OCI-LY3 (cell line): ENCODE data around the gene KCNH2.

ENCODE experiments used
- H2AFZ ChIP-seq: fragments of 200-600, 300-600 bp; shearing (Covaris generic); 2 replicates; pipeline ENCODE4 v1.6.0; 2014; ENCODE audit warnings: antibody characterized with exemption, low read depth, low read length
- H3K27ac ChIP-seq: fragments of 200-600, 300-600 bp; sonication (generic); 2 replicates; pipeline ENCODE4 v1.5.1; 2014; ENCODE audit warnings: mild to moderate bottlenecking, low read length, moderate library complexity, mixed read lengths
- H3K27me3 ChIP-seq: fragments of 200-600, 300-600 bp; sonication (generic); 2 replicates; pipeline ENCODE4 v1.6.1; 2014; ENCODE audit warnings: low read depth, low read length, mixed read lengths
- H3K36me3 ChIP-seq: fragments of 200-600, 300-600 bp; sonication (generic); replicated peaks from 2 replicates; pipeline ENCODE3; 2014; ENCODE audit warnings: low read depth, low read length, mixed read lengths
- H3K4me1 ChIP-seq: fragments of 300-600, 200-600 bp; sonication (generic); 2 replicates; pipeline ENCODE4 v1.6.1; 2014; ENCODE audit warnings: low read length, mixed read lengths
- H3K4me2 ChIP-seq: fragments of 200-600, 300-600 bp; sonication (generic); 2 replicates; pipeline ENCODE4 v1.6.1; 2014; ENCODE audit warnings: low read length, mixed read lengths
- H3K4me3 ChIP-seq: fragments of 300-600, 200-600 bp; sonication (generic); 2 replicates; pipeline ENCODE4 v1.5.1; 2014; ENCODE audit warnings: antibody characterized with exemption, mild to moderate bottlenecking, low read length, moderate library complexity
- H3K79me2 ChIP-seq: fragments of 300-600, 200-600 bp; shearing (Covaris generic); 2 replicates; pipeline ENCODE4 v1.6.1; 2014; ENCODE audit warnings: mild to moderate bottlenecking, low read length, mixed read lengths
- H3K9ac ChIP-seq: fragments of 300-600, 200-600 bp; shearing (Covaris generic); 2 replicates; pipeline ENCODE4 v1.6.0; 2014; ENCODE audit warnings: mild to moderate bottlenecking, low read length, moderate library complexity
- H3K9me3 ChIP-seq: fragments of 200-600, 300-600 bp; shearing (Covaris generic); 2 replicates; pipeline ENCODE4 v1.6.1; 2014; ENCODE audit warnings: low read length, mixed read lengths; ENCODE audit not compliant: insufficient read depth
- H4K20me1 ChIP-seq: fragments of 200-600, 300-600 bp; sonication (generic); 2 replicates; pipeline ENCODE4 v1.6.1; 2016; ENCODE audit warnings: low read length, mixed read lengths; ENCODE audit not compliant: insufficient read depth
- CTCF ChIP-seq: fragments of 200-600, 300-600 bp; sonication (generic); IDR thresholded peaks from 2 replicates; pipeline ENCODE4 v1.5.1; 2014; ENCODE audit warnings: antibody characterized with exemption, low read length, low read depth
- EZH2phosphoT487 ChIP-seq: fragments of 200-600 bp; shearing (Covaris generic); IDR thresholded peaks from 2 replicates; pipeline ENCODE4 v1.6.1; 2018; ENCODE audit warnings: antibody characterized with exemption, mixed run types, low read depth

KCNH2 gene

GRCh38 chr7:151018421-151019129, 40.5 kb upstream of the KCNH2 start:
- H4K20me1 ChIP-seq: no peaks in the 10 kb centered on the region
- H3K27me3 ChIP-seq: 0 out of 2 replicates have a peak, but pooled peaks cover 6% of the 10 kb centered on the region
- peak overlapping the region; percentile 63 for H3K9ac ChIP-seq
- no peaks in the 10 kb centered on the region for H3K36me3 ChIP-seq
- no peaks in the 10 kb centered on the region for H3K79me2 ChIP-seq
- no peak for TF ChIP-seq CTCF
- TF ChIP-seq EZH2phosphoT487: no peak
- no peaks in the 10 kb centered on the region for H3K9me3 ChIP-seq
- H3K4me2 ChIP-seq: peak overlapping the region; percentile 94
- H3K4me3 ChIP-seq: peak overlapping the region; percentile 79
- peak overlapping the region; percentile 82 for H2AFZ ChIP-seq
- no peak overlapping the region for H3K27ac ChIP-seq
- H3K4me1 ChIP-seq: peaks cover 7% of the 10 kb centered on the region; the same call in 1 of the 2 replicates

GRCh38 chr7:151017953-151018420, 39.9 kb upstream of the KCNH2 start:
- Histone ChIP-seq H3K79me2 (no peaks in the 10 kb centered on the region), H3K9me3 (no peaks in the 10 kb centered on the region), H2AFZ (peak overlapping the region; percentile 82), H3K36me3 (no peaks in the 10 kb centered on the region), H4K20me1 (no peaks in the 10 kb centered on the region), H3K27me3 (0 out of 2 replicates have a peak, but pooled peaks cover 6% of the 10 kb centered on the region), H3K4me2 (peak overlapping the region; percentile 94), H3K9ac (peak overlapping the region; percentile 63), H3K4me1 (peaks cover 7% of the 10 kb centered on the region; the same call in 1 of the 2 replicates), H3K4me3 (peak overlapping the region; percentile 79), H3K27ac (no peak overlapping the region)
- TF ChIP-seq EZH2phosphoT487 (no peak), CTCF (peak; percentile 93)

GRCh38 chr7:151017370-151017952, 39.3 kb upstream of the KCNH2 start:
- H4K20me1 ChIP-seq: no peaks in the 10 kb centered on the region
- H3K4me2 ChIP-seq: peak overlapping the region; percentile 94
- H3K9me3 ChIP-seq: no peaks in the 10 kb centered on the region
- H3K27ac ChIP-seq: no peak overlapping the region
- H3K4me1 ChIP-seq: peaks cover 7% of the 10 kb centered on the region; the same call in 1 of the 2 replicates
- H3K27me3 ChIP-seq: 0 out of 2 replicates have a peak, but pooled peaks cover 6% of the 10 kb centered on the region
- H3K4me3 ChIP-seq: peak overlapping the region; percentile 79
- H3K9ac ChIP-seq: peak overlapping the region; percentile 63
- H2AFZ ChIP-seq: peak overlapping the region; percentile 82
- TF ChIP-seq EZH2phosphoT487 (no peak), CTCF (no peak)
- no peaks in the 10 kb centered on the region for H3K36me3 ChIP-seq
- no peaks in the 10 kb centered on the region for H3K79me2 ChIP-seq

GRCh38 chr7:151016942-151017341, 38.8 kb upstream of the KCNH2 start:
- no peak overlapping the region for H3K4me3 ChIP-seq

More at GRCh38 chr7:151016942-151017341, 38.8 kb upstream of the KCNH2 start:
- H3K9me3 ChIP-seq: no peaks in the 10 kb centered on the region
- H3K36me3 ChIP-seq: no peaks in the 10 kb centered on the region
- 0 out of 2 replicates have a peak overlapping the region, but pooled peaks have one; percentile 94 for H3K4me2 ChIP-seq
- H4K20me1 ChIP-seq: no peaks in the 10 kb centered on the region
- 0 out of 2 replicates have a peak, but pooled peaks cover 6% of the 10 kb centered on the region for H3K27me3 ChIP-seq
- H3K9ac ChIP-seq: no peak overlapping the region
- no peak overlapping the region for H2AFZ ChIP-seq
- H3K79me2 ChIP-seq: no peaks in the 10 kb centered on the region
- peaks cover 7% of the 10 kb centered on the region; the same call in 1 of the 2 replicates for H3K4me1 ChIP-seq
- no peak overlapping the region for H3K27ac ChIP-seq
- TF ChIP-seq EZH2phosphoT487: no peak
- TF ChIP-seq CTCF: no peak; the same call in 1 of the 2 replicates
